ENCODE results near the gene OR10A3. TPM values are rescaled to one million over a fixed set of nuclear protein-coding genes. Genes with fewer than 3 reads are reported as not detected.

OR10A3 gene
- total RNA-seq, 1 experiment from 2014 or later, result not detected

- Histone ChIP-seq H3K9me2 (ENCODE audit: insufficient read depth) (no peaks in the 10 kb centered on the region), H4K20me1 (ENCODE audit: insufficient read depth) (no peaks in the 10 kb centered on the region), H3K36me3 (ENCODE audit: control insufficient read depth in 1 of 2, insufficient read depth in 2 of 2, low read length in 2 of 2) (no peaks in the 10 kb centered on the region), H3K79me2 (ENCODE audit: insufficient read depth, low read length) (no peaks in the 10 kb centered on the region), H3K9me3 (ENCODE audit: control insufficient read depth in 1 of 2, insufficient read depth in 1 of 2, low read depth in 1 of 2, low read length in 2 of 2) (no peaks in the 10 kb centered on the region), H3K27ac (ENCODE audit: low read depth, low read length) (no peak overlapping the region), H3K9ac (ENCODE audit: low read length) (no peak overlapping the region), H3K4me1 (ENCODE audit: control insufficient read depth in 1 of 2, insufficient read depth in 2 of 2, low read length in 2 of 2) (peaks cover 0 to 7% of the 10 kb centered on the region in 2 experiments; a peak in 2 of 4 replicates), H3K4me3 (replicated peaks in 1 of 2; ENCODE audit: low read depth in 1 of 2, low read length in 2 of 2) (no peak overlapping the region), H2AFZ (ENCODE audit: low read depth, low read length, poor library complexity, severe bottlenecking) (no peak overlapping the region), H3K27me3 (ENCODE audit: insufficient read depth, low read length) (no peaks in the 10 kb centered on the region), H3K4me2 (ENCODE audit: low read length) (no peak overlapping the region)
- BruUV-seq (replicated peaks), result no TSS peak
- ATAC-seq (no peak), DNase-seq (ENCODE audit: low read depth, low spot score) (no peak)
- no peak for TF ChIP-seq TCF7L2 (IDR thresholded peaks at IDR 0.05; ENCODE audit: borderline replicate concordance, extremely low read depth, insufficient read depth, insufficient read length)
- TF ChIP-seq CEBPB (IDR thresholded peaks at IDR 0.05; ENCODE audit: low read depth), result no peak
- no peak for TF ChIP-seq SRF (IDR thresholded peaks at IDR 0.05; ENCODE audit: low read depth)
- TF ChIP-seq RAD21 (IDR thresholded peaks at IDR 0.05; ENCODE audit: low read depth), result no peak
- no peak for TF ChIP-seq YY1 (IDR thresholded peaks at IDR 0.05; ENCODE audit: extremely low read depth, insufficient replicate concordance, low read depth, low read length)
- no peak for TF ChIP-seq EGR1 (IDR thresholded peaks at IDR 0.05; ENCODE audit: low read depth)
- no peak for TF ChIP-seq REST (IDR thresholded peaks at IDR 0.05; ENCODE audit: low read depth)
- no peak for TF ChIP-seq POLR2A (IDR thresholded peaks at IDR 0.05; ENCODE audit: borderline replicate concordance, extremely low read depth, insufficient read depth, insufficient read length)
- TF ChIP-seq ELF1 (IDR thresholded peaks at IDR 0.05; ENCODE audit: borderline replicate concordance, low read depth), result no peak
- TF ChIP-seq FOSL1 (IDR thresholded peaks at IDR 0.05; ENCODE audit: low read depth), result no peak
- TF ChIP-seq CBX3 (IDR thresholded peaks at IDR 0.05; ENCODE audit: low read depth), result no peak
- TF ChIP-seq ZFX (IDR thresholded peaks at IDR 0.05), result no peak
- no peak for TF ChIP-seq ATF3 (IDR thresholded peaks at IDR 0.05)
- intact Hi-C loops (cut with micrococcal nuclease), result no loop called here
- CTCF ChIA-PET, result no interaction called here
- RAD21 ChIA-PET (ENCODE audit: low non-redundant PET in 1 of 2, low total read pairs in 2 of 2, uncharacterized antibody in 2 of 2, unreplicated experiment in 2 of 2), result no interaction called here
- POLR2A ChIA-PET, result no interaction called here
Observed at GRCh38 chr11:7981619-7982157, 40.2 kb upstream of the OR10A3 start.
